Hepatocyte (in vitro differentiated cells): ENCODE data around the gene JAM2. TPM values are rescaled to one million over a fixed set of nuclear protein-coding genes. Genes with fewer than 3 reads are reported as not detected.
"Not testable (repeated sequence)": the region's sequence is repeated elsewhere in the genome, so short reads cannot be mapped to it uniquely, and the experiment has no call there.

Source experiments
- DNase-seq: peaks from one replicate; pipeline ENCODE4 v3.0.0-alpha.2; 2016; ENCODE audit warnings: low spot score
- H2AFZ ChIP-seq: fragments of 200-600 bp; sonication (generic); 2 replicates; pipeline ENCODE4 v1.6.0; 2016; ENCODE audit warnings: antibody characterized with exemption, mild to moderate bottlenecking
- H3K27ac ChIP-seq: fragments of 200-600 bp; sonication (generic); 2 replicates; pipeline ENCODE4 v1.5.1; 2016; ENCODE audit warnings: mild to moderate bottlenecking
- H3K27me3 ChIP-seq: fragments of 200-600 bp; sonication (generic); 2 replicates; pipeline ENCODE4 v1.6.1; 2016
- H3K36me3 ChIP-seq: fragments of 200-600 bp; sonication (generic); replicated peaks from 2 replicates; pipeline ENCODE4 v1.5.1; 2016; ENCODE audit warnings: low read depth; ENCODE audit not compliant: insufficient read depth
- H3K4me1 ChIP-seq: fragments of 200-600 bp; sonication (generic); 2 replicates; pipeline ENCODE4 v1.5.1; 2016; ENCODE audit warnings: mild to moderate bottlenecking, moderate library complexity; ENCODE audit not compliant: insufficient read depth
- H3K4me2 ChIP-seq: fragments of 200-600 bp; sonication (generic); 2 replicates; pipeline ENCODE4 v1.6.0; 2016
- H3K4me3 ChIP-seq: fragments of 200-600 bp; sonication (generic); 2 replicates; pipeline ENCODE4 v1.5.1; 2016; ENCODE audit warnings: mild to moderate bottlenecking
- H3K79me2 ChIP-seq: fragments of 200-600 bp; sonication (generic); 2 replicates; pipeline ENCODE4 v1.6.0; 2017; ENCODE audit warnings: mild to moderate bottlenecking
- H3K9me2 ChIP-seq: fragments of 200-600 bp; sonication (generic); replicated peaks from 2 replicates; pipeline ENCODE4 v1.6.0; 2017; ENCODE audit warnings: mild to moderate bottlenecking; ENCODE audit not compliant: insufficient read depth
- H3K9me3 ChIP-seq: fragments of 200-600 bp; sonication (generic); 2 replicates; pipeline ENCODE4 v1.5.1; 2016; ENCODE audit warnings: low read depth, mild to moderate bottlenecking
- H4K20me1 ChIP-seq: fragments of 200-600 bp; sonication (generic); 2 replicates; pipeline ENCODE4 v1.6.0; 2016; ENCODE audit warnings: mild to moderate bottlenecking; ENCODE audit not compliant: insufficient read depth, poor library complexity, severe bottlenecking
- EZH2 ChIP-seq: fragments of 200-600 bp; sonication (generic); IDR thresholded peaks from 2 replicates; pipeline ENCODE4 v1.6.1; 2016; ENCODE audit warnings: antibody characterized with exemption, mild to moderate bottlenecking, borderline replicate concordance
- EZH2phosphoT487 ChIP-seq: fragments of 200-600 bp; sonication (generic); IDR thresholded peaks from one replicate; pipeline ENCODE4 v1.6.1; 2018; ENCODE audit warnings: antibody characterized with exemption, mild to moderate bottlenecking, low read depth, moderate library complexity; ENCODE audit not compliant: unreplicated experiment, severe bottlenecking
- WGBS: methylation state at CpG from one replicate; pipeline ENCODE4 v1.1.6; 2016; ENCODE audit warnings: low lambda C conversion rate; ENCODE audit errors: missing lambda C conversion rate; 5-methylcytosine and 5-hydroxymethylcytosine counted together
- polyA plus RNA-seq: library from polyadenylated mRNA; unstranded; fragments of >200 nt; fragmentation: Nextera tagmentation; extraction: Ambion mirVana; gene quantifications from 2 replicates; pipeline ENCODE4 v1.2.1, GENCODE V29; 2016
- total RNA-seq: library from RNA; depleted of rRNA; stranded (reverse); fragments of >200 nt; gene quantifications from 2 replicates; pipeline ENCODE4 v1.2.3, GENCODE V29; 2014
- TF ChIP-seq, protein P1 (sequence below): fragments of 200-600 bp; sonication (generic); IDR thresholded peaks from 2 replicates; pipeline ENCODE4 v1.5.1; 2016; ENCODE audit warnings: antibody characterized with exemption, mild to moderate bottlenecking; ENCODE audit not compliant: poor library complexity

JAM2 gene
- total and polyA plus RNA-seq, 2 experiments from 2014 or later: 1.8 to 4.9 TPM

DNA sequence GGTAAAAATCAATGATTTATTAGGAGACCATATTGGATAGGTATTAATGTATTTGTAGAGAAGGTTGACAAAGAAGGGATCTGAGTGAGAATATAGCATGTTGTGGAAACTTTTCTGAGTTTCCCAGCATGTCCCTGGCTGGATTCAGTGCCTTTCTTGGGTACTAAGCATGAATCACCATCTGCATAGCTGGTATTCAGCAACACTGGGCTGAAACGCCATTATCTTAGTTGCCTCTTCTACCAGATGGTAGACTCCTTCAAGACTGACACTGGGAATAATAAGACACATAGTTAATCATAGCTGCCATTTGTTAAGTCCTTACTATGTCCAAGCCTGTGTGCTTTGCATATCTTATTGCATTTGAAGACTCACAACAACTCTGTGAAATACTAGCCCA lies 50.2 kb downstream of the JAM2 start:
- Histone ChIP-seq H3K4me1 (no peaks in the 10 kb centered on the region), H3K9me2 (no peaks in the 10 kb centered on the region), H3K4me2 (no peak overlapping the region), H3K79me2 (no peaks in the 10 kb centered on the region), H3K27ac (no peak overlapping the region), H4K20me1 (no peaks in the 10 kb centered on the region), H3K36me3 (no peaks in the 10 kb centered on the region), H3K9me3 (no peaks in the 10 kb centered on the region), H3K4me3 (no peak overlapping the region), H2AFZ (no peak overlapping the region), H3K27me3 (no peaks in the 10 kb centered on the region)
- 71% methylated on average over 1 of the region's 1 CpG for WGBS
- DNase-seq: no peak
- TF ChIP-seq EZH2: no peak
- TF ChIP-seq EZH2phosphoT487: no peak
- TF ChIP-seq, protein P1, sequence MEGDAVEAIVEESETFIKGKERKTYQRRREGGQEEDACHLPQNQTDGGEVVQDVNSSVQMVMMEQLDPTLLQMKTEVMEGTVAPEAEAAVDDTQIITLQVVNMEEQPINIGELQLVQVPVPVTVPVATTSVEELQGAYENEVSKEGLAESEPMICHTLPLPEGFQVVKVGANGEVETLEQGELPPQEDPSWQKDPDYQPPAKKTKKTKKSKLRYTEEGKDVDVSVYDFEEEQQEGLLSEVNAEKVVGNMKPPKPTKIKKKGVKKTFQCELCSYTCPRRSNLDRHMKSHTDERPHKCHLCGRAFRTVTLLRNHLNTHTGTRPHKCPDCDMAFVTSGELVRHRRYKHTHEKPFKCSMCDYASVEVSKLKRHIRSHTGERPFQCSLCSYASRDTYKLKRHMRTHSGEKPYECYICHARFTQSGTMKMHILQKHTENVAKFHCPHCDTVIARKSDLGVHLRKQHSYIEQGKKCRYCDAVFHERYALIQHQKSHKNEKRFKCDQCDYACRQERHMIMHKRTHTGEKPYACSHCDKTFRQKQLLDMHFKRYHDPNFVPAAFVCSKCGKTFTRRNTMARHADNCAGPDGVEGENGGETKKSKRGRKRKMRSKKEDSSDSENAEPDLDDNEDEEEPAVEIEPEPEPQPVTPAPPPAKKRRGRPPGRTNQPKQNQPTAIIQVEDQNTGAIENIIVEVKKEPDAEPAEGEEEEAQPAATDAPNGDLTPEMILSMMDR: no peak

DNA sequence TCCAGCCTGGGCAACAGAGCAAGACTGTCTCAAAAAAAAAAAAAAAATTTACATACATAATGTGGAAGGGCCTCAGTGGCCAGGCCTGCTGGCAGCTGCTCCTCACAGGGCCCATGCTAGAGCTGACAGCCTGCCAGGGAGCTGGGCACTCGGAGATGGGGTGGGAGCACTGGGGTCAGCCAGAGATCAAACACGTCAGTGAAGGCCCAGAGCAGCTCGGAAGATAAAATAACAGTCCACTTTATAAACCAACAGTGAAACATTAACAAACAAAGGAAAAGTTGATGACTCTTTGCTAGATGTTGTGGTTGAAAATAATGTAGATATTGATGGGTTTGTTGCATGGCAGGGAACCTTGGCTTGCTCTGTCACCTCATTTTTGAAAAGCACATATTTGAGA lies 52.9 kb downstream of the JAM2 start:
- Histone ChIP-seq H3K79me2 (no peaks in the 10 kb centered on the region), H3K9me3 (no peaks in the 10 kb centered on the region), H3K27ac (no peak overlapping the region), H3K4me2 (no peak overlapping the region), H3K4me3 (no peak overlapping the region), H3K4me1 (no peaks in the 10 kb centered on the region), H3K36me3 (no peaks in the 10 kb centered on the region), H3K27me3 (no peaks in the 10 kb centered on the region), H4K20me1 (no peaks in the 10 kb centered on the region), H3K9me2 (no peaks in the 10 kb centered on the region), H2AFZ (no peak overlapping the region)
- no peak for DNase-seq
- 84% methylated on average over 3 of the region's 3 CpGs for WGBS
- TF ChIP-seq EZH2 (no peak), EZH2phosphoT487 (no peak)
- TF ChIP-seq, protein P1: no peak

DNA sequence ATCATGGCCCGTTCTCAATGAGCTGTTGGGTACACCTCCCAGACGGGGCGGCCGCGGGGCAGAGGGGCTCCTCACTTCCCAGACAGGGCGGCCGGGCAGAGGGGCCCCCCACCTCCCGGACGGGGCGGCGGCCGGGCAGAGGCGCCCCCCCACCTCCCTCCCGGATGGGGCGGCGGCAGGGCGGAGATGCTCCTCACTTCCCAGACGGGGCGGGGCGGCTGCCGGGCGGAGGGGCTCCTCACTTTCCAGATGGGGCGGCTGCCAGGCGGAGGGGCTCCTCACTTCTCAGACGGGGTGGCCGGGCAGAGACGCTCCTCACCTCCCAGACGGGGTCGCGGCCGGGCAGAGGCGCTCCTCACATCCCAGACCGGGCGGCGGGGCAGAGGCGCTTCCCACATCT lies 56.4 kb downstream of the JAM2 start:
- not testable (repeated sequence) for H3K4me2 ChIP-seq, H3K9me3 ChIP-seq, H3K27ac ChIP-seq, H4K20me1 ChIP-seq, H3K36me3 ChIP-seq, H3K27me3 ChIP-seq, H3K79me2 ChIP-seq, H3K4me3 ChIP-seq, H3K4me1 ChIP-seq, DNase-seq, H2AFZ ChIP-seq, H3K9me2 ChIP-seq
- 100% methylated on average over 1 of the region's 36 CpGs for WGBS

DNA sequence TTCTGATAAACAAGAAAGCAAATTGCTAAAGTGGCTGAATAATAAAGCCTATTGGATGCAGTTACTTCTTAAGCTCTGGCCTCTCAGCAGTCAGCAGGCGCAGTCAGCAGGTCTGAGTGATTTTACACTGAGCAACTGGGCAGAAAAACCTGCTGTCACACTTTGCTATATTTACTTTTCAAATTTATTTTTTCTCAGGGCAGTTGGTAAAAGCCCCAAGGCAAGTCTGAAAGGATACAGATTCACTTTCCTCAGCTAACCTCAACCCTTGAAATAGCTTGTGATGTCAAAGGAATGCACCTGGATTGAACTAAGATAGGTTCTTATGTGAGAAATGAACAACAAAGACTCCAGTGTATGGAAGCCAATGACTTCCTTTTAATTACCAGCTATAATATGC lies 61.7 kb downstream of the JAM2 start:
- Histone ChIP-seq H3K36me3 (no peaks in the 10 kb centered on the region), H3K79me2 (no peaks in the 10 kb centered on the region), H4K20me1 (no peaks in the 10 kb centered on the region), H3K9me3 (no peaks in the 10 kb centered on the region), H2AFZ (no peak overlapping the region), H3K4me1 (no peaks in the 10 kb centered on the region), H3K4me2 (no peak overlapping the region), H3K27ac (no peak overlapping the region), H3K9me2 (no peaks in the 10 kb centered on the region), H3K4me3 (no peak overlapping the region), H3K27me3 (no peaks in the 10 kb centered on the region)
- peak; percentile 9 for DNase-seq
- WGBS: 75% methylated on average over 1 of the region's 1 CpG
- TF ChIP-seq, protein P1: no peak
